Stomach (tissue), 4 donors: Measurements from ENCODE around the gene ADGRL3.

Experiments used
- EP300 ChIP-seq: sonication (generic); formaldehyde crosslinking; IDR thresholded peaks from one replicate; pipeline ENCODE4 v1.6.1; 2017; ENCODE audit warnings: antibody characterized with exemption
- POLR2A ChIP-seq, 4 donors: fragments of 450-650 bp; IDR thresholded peaks; one replicate each; pipeline ENCODE4 v1.6.1; 2016; ENCODE audit warnings: antibody characterized with exemption in 4 of 4, control low read depth in 2 of 4, mild to moderate bottlenecking in 1 of 4, moderate library complexity in 1 of 4
- POLR2AphosphoS5 ChIP-seq, 3 donors: sonication (generic); formaldehyde crosslinking; IDR thresholded peaks; one replicate each; pipeline ENCODE4 v1.6.1; 2016; ENCODE audit warnings: antibody characterized with exemption in 3 of 3
- TF ChIP-seq, protein P1 (sequence below), 7 experiments: fragments of 450-650 bp in 4 of 7; fragments of 200-600 bp in 3 of 7; sonication (generic) in 3 of 7; IDR thresholded peaks; one replicate each; pipeline ENCODE4 v1.5.1; 2016 to 2019; ENCODE audit warnings: antibody characterized with exemption in 7 of 7, control low read depth in 2 of 7, mild to moderate bottlenecking in 1 of 7

DNA sequence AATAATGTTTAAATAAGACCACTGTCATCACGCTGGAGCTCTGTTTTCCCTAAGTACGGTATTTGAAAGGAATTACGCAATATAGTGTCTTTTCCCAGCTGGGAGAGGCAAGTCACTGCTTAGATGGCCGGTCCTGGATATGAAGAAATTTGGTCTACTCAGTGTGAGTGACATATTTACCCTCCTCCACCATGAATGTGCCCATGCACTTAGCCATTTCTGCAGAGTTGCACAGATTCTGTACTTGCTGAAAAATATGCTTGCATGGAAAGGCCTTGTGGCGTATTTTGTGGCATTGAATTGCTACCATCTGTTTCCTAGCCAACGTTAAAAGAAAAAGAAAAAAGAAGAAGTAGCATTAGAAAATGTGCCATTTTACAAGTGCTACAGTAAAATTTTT is 73.1 kb downstream of the ADGRL3 start:
- TF ChIP-seq POLR2A (IDR thresholded peaks at IDR 0.05), result no peak
- TF ChIP-seq, protein P1, sequence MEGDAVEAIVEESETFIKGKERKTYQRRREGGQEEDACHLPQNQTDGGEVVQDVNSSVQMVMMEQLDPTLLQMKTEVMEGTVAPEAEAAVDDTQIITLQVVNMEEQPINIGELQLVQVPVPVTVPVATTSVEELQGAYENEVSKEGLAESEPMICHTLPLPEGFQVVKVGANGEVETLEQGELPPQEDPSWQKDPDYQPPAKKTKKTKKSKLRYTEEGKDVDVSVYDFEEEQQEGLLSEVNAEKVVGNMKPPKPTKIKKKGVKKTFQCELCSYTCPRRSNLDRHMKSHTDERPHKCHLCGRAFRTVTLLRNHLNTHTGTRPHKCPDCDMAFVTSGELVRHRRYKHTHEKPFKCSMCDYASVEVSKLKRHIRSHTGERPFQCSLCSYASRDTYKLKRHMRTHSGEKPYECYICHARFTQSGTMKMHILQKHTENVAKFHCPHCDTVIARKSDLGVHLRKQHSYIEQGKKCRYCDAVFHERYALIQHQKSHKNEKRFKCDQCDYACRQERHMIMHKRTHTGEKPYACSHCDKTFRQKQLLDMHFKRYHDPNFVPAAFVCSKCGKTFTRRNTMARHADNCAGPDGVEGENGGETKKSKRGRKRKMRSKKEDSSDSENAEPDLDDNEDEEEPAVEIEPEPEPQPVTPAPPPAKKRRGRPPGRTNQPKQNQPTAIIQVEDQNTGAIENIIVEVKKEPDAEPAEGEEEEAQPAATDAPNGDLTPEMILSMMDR (IDR thresholded peaks at IDR 0.05), result no peak
- no peak for TF ChIP-seq EP300
- TF ChIP-seq POLR2AphosphoS5 (IDR thresholded peaks at IDR 0.05), result peak in 1 of 3 donors; percentile 34
